Left lung (tissue), 10 donors: Measurements from ENCODE around the gene DENND1B. TPM values are rescaled to one million over a fixed set of nuclear protein-coding genes. Genes with fewer than 3 reads are reported as not detected.

Source experiments
- ATAC-seq: fragments of 200-7000 bp; cut with Tn5 transposase; one replicate; pipeline ENCODE4 v1.9.1; 2020; ENCODE audit warnings: moderate library complexity
- DNase-seq, 4 donors: peaks; one replicate each; pipeline ENCODE4 v3.0.0-alpha.2; 2013 to 2020
- H3K27ac ChIP-seq, 2 donors: fragments of 200-600 bp; sonication (generic) in 1 of 2; one replicate each; pipeline versions ENCODE4 v1.5.0 to v1.8.0; 2020 to 2021
- H3K27me3 ChIP-seq, 2 donors: fragments of 200-600 bp; sonication (generic) in 1 of 2; one replicate each; pipeline versions ENCODE4 v1.5.0 to v1.8.0; 2020 to 2021
- H3K36me3 ChIP-seq, 2 donors: fragments of 200-600 bp; sonication (generic) in 1 of 2; one replicate each; pipeline versions ENCODE4 v1.5.0 to v1.8.0; 2020 to 2021
- H3K4me1 ChIP-seq, 2 donors: fragments of 200-600 bp; one replicate each; pipeline ENCODE4 v1.8.0; 2021
- H3K4me3 ChIP-seq, 2 donors: fragments of 200-600 bp; sonication (generic) in 1 of 2; one replicate each; pipeline versions ENCODE4 v1.5.0 to v1.8.0; 2020 to 2021; ENCODE audit warnings: mild to moderate bottlenecking in 1 of 2
- H3K9me3 ChIP-seq, 2 donors: fragments of 200-600 bp; sonication (generic) in 1 of 2; one replicate each; pipeline versions ENCODE4 v1.5.0 to v1.8.0; 2020 to 2021
- CTCF ChIP-seq, 2 donors: fragments of 200-600 bp; sonication (generic) in 1 of 2; IDR thresholded peaks; one replicate each; pipeline versions ENCODE4 v1.5.0 to v1.8.0; 2021; ENCODE audit warnings: antibody characterized with exemption in 2 of 2
- intact Hi-C, 2 donors: fragments of 100-400 bp; cut with DNase I; formaldehyde crosslinking; loops; one replicate each; pipeline versions ENCODE4 v1.11.2 to v1.14.2; 2022
- polyA plus RNA-seq, 6 donors: library from polyadenylated mRNA; unstranded; fragments of 120-200 nt; gene quantifications; one replicate each; pipeline ENCODE4 v1.2.1, GENCODE V29; 2013; ENCODE audit not compliant: insufficient read length in 6 of 6
- total RNA-seq, 2 donors: library from RNA; stranded (reverse); fragmentation: NEBNext Ultra II Directional; extraction: Animal tissue kit (Norgen Biotek cat#: 25700); gene quantifications; one replicate each; pipeline ENCODE4 v1.2.1, GENCODE V29; 2021
- donor health status: DM: no; HTN: yes; CAD: no.
- donor health status: DM: no; HTN: no; CAD: no.

The DENND1B gene
- total and polyA plus RNA-seq, 8 donors: 12.5 to 17.2 (median 13.4) TPM

GRCh38 chr1:197771904-197772556, 3.2 kb downstream of the DENND1B start:
- Histone ChIP-seq H3K4me1 (peaks cover 6 to 67% of the 10 kb centered on the region in 2 donors), H3K27me3 (no peaks in the 10 kb centered on the region), H3K4me3 (no peak overlapping the region), H3K9me3 (no peaks in the 10 kb centered on the region), H3K27ac (no peak overlapping the region), H3K36me3 (no peaks in the 10 kb centered on the region)
- intact Hi-C loops: no loop called here
- ATAC-seq (no peak), DNase-seq (no peak)
- TF ChIP-seq CTCF (IDR thresholded peaks at IDR 0.05): no peak

- no peaks in the 10 kb centered on the region for H3K36me3 ChIP-seq
- H3K27me3 ChIP-seq: no peaks in the 10 kb centered on the region
- no peak overlapping the region for H3K4me3 ChIP-seq
- DNase-seq (no peak), ATAC-seq (no peak)
- no peak for TF ChIP-seq CTCF (IDR thresholded peaks at IDR 0.05)
- H3K27ac ChIP-seq: no peak overlapping the region
- intact Hi-C loops: no loop called here
- peaks cover 6 to 61% of the 10 kb centered on the region in 2 donors for H3K4me1 ChIP-seq
- no peaks in the 10 kb centered on the region for H3K9me3 ChIP-seq
Measured at GRCh38 chr1:197771386-197771785, 3.9 kb downstream of the DENND1B start.

- DNase-seq (no peak), ATAC-seq (no peak)
- Histone ChIP-seq H3K9me3 (no peaks in the 10 kb centered on the region), H3K4me1 (peaks cover 0 to 50% of the 10 kb centered on the region in 2 donors), H3K4me3 (no peak overlapping the region), H3K27ac (no peak overlapping the region), H3K36me3 (no peaks in the 10 kb centered on the region), H3K27me3 (no peaks in the 10 kb centered on the region)
- no peak for TF ChIP-seq CTCF (IDR thresholded peaks at IDR 0.05)
- intact Hi-C loops: no loop called here
Measured at GRCh38 chr1:197770243-197770642, 5.0 kb downstream of the DENND1B start.

GRCh38 chr1:197769287-197769686, 6.0 kb downstream of the DENND1B start:
- TF ChIP-seq CTCF (IDR thresholded peaks at IDR 0.05): no peak
- H3K36me3 ChIP-seq: no peaks in the 10 kb centered on the region
- intact Hi-C loops: no loop called here
- H3K4me3 ChIP-seq: no peak overlapping the region
- H3K4me1 ChIP-seq: peaks cover 0 to 50% of the 10 kb centered on the region in 2 donors
- H3K27ac ChIP-seq: no peak overlapping the region
- ATAC-seq: no peak
- DNase-seq: no peak
- no peaks in the 10 kb centered on the region for H3K9me3 ChIP-seq
- no peaks in the 10 kb centered on the region for H3K27me3 ChIP-seq

GRCh38 chr1:197768014-197768805, 7.1 kb downstream of the DENND1B start:
- H3K27ac ChIP-seq: no peak overlapping the region
- peaks cover 0 to 39% of the 10 kb centered on the region in 2 donors for H3K4me1 ChIP-seq
- DNase-seq (no peak), ATAC-seq (no peak)
- H3K27me3 ChIP-seq: no peaks in the 10 kb centered on the region
- no peaks in the 10 kb centered on the region for H3K9me3 ChIP-seq
- no peak overlapping the region for H3K4me3 ChIP-seq
- intact Hi-C loops: no loop called here
- no peak for TF ChIP-seq CTCF (IDR thresholded peaks at IDR 0.05)
- H3K36me3 ChIP-seq: no peaks in the 10 kb centered on the region
